Parathyroid adenoma (tissue), 2 donors: ENCODE measurements around the gene DAPK1.

Experiments
- H2AFZ ChIP-seq: fragments of 300-600 bp; sonication (generic); one replicate; pipeline ENCODE4 v1.7.0; 2017; ENCODE audit warnings: antibody characterized with exemption, mild to moderate bottlenecking
- H3K27ac ChIP-seq: fragments of 300-600 bp; sonication (generic); one replicate; pipeline ENCODE4 v1.7.0; 2017
- H3K27me3 ChIP-seq: fragments of 300-600 bp; sonication (generic); one replicate; pipeline ENCODE4 v1.7.0; 2017; ENCODE audit warnings: low read length; ENCODE audit not compliant: control insufficient read depth, insufficient read depth
- H3K36me3 ChIP-seq: fragments of 300-600 bp; sonication (generic); one replicate; pipeline ENCODE4 v1.7.0; 2017; ENCODE audit warnings: low read length; ENCODE audit not compliant: control insufficient read depth, insufficient read depth
- H3K4me1 ChIP-seq: fragments of 300-600 bp; sonication (generic); one replicate; pipeline ENCODE4 v1.7.0; 2017; ENCODE audit warnings: control low read depth
- H3K4me2 ChIP-seq: fragments of 300-600 bp; sonication (generic); one replicate; pipeline ENCODE4 v1.7.0; 2017; ENCODE audit warnings: low read length
- H3K4me3 ChIP-seq: fragments of 300-600 bp; sonication (generic); one replicate; pipeline ENCODE4 v1.7.0; 2017; ENCODE audit warnings: low read depth, low read length
- H3K79me2 ChIP-seq: fragments of 300-600 bp; sonication (generic); one replicate; pipeline ENCODE4 v1.7.0; 2017; ENCODE audit warnings: control low read depth
- H3K9ac ChIP-seq: fragments of 300-600 bp; sonication (generic); one replicate; pipeline ENCODE4 v1.7.0; 2017; ENCODE audit warnings: mild to moderate bottlenecking
- H3K9me3 ChIP-seq: fragments of 300-600 bp; sonication (generic); one replicate; pipeline ENCODE4 v1.7.0; 2017; ENCODE audit warnings: low read length; ENCODE audit not compliant: control insufficient read depth
- TF ChIP-seq, protein P1 (sequence below): fragments of 300-600 bp; sonication (generic); IDR thresholded peaks from one replicate; pipeline ENCODE4 v1.7.0; 2017; ENCODE audit warnings: antibody characterized with exemption, mild to moderate bottlenecking
- donor health status: primary hyperparathyroidism.

Gene DAPK1

DNA sequence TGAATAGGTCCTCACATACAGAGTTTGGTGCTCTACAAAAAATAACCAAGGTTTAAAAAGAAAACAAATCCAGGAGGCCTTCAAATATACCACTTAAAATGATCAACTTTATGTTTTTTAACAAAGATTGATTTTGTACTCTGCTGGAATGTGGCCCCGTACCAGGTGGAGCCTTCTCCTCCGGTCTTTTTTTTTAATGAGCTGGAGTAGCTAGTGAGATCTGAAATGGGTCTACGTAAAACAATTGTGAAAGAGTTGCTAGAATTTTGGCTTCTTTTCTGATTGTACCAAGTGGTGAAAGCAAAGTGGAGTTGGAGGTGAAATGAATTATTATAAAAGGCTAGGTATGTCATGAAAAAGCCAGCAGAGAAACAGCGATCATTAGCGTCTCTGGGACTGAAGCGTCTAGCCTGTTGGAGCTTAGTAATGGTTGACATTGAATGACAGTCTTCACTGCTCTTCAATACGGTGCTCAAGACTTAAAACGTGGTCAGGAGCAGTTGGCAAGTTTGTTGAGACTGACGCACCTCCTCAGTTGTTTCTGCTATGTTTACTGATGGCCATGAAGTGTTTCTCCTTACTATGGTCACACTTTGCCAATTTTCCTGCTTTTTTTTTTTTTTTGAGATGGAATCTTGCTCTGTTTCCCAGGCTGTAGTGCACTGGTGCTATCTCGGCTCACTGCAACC, 84.4 kb downstream of the DAPK1 start:
- Histone ChIP-seq H3K4me2 (no peak overlapping the region), H3K79me2 (no peaks in the 10 kb centered on the region), H3K4me1 (peaks cover 10% of the 10 kb centered on the region), H3K36me3 (no peaks in the 10 kb centered on the region), H3K9me3 (no peaks in the 10 kb centered on the region), H3K27ac (no peak overlapping the region), H3K4me3 (no peak overlapping the region), H3K9ac (no peak overlapping the region), H3K27me3 (no peaks in the 10 kb centered on the region), H2AFZ (no peak overlapping the region)
- TF ChIP-seq, protein P1, sequence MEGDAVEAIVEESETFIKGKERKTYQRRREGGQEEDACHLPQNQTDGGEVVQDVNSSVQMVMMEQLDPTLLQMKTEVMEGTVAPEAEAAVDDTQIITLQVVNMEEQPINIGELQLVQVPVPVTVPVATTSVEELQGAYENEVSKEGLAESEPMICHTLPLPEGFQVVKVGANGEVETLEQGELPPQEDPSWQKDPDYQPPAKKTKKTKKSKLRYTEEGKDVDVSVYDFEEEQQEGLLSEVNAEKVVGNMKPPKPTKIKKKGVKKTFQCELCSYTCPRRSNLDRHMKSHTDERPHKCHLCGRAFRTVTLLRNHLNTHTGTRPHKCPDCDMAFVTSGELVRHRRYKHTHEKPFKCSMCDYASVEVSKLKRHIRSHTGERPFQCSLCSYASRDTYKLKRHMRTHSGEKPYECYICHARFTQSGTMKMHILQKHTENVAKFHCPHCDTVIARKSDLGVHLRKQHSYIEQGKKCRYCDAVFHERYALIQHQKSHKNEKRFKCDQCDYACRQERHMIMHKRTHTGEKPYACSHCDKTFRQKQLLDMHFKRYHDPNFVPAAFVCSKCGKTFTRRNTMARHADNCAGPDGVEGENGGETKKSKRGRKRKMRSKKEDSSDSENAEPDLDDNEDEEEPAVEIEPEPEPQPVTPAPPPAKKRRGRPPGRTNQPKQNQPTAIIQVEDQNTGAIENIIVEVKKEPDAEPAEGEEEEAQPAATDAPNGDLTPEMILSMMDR = no peak

DNA sequence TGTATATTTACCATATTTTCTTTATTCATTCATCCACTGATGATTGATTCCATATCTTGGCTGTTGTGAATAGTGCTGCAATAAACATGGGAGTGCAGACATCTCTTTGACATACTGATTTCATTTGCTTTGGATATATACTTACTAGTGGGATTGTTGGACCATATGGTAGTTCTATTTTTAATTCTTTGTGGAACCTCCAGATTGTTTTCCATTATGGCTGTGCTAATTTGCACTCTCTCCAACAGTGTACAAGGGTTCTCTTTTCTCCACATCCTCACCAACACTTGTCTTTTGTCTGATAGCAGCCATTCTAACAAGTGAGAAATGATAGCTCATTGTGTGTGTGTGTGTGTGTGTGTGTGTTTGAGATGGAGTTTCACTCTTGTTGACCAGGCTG, 86.7 kb downstream of the DAPK1 start:
- TF ChIP-seq, protein P1 = no peak
- Histone ChIP-seq H3K79me2 (no peaks in the 10 kb centered on the region), H3K9ac (no peak overlapping the region), H3K4me3 (no peak overlapping the region), H3K27me3 (no peaks in the 10 kb centered on the region), H3K4me1 (peaks cover 8% of the 10 kb centered on the region), H2AFZ (no peak overlapping the region), H3K36me3 (no peaks in the 10 kb centered on the region), H3K4me2 (no peak overlapping the region), H3K27ac (no peak overlapping the region), H3K9me3 (no peaks in the 10 kb centered on the region)

DNA sequence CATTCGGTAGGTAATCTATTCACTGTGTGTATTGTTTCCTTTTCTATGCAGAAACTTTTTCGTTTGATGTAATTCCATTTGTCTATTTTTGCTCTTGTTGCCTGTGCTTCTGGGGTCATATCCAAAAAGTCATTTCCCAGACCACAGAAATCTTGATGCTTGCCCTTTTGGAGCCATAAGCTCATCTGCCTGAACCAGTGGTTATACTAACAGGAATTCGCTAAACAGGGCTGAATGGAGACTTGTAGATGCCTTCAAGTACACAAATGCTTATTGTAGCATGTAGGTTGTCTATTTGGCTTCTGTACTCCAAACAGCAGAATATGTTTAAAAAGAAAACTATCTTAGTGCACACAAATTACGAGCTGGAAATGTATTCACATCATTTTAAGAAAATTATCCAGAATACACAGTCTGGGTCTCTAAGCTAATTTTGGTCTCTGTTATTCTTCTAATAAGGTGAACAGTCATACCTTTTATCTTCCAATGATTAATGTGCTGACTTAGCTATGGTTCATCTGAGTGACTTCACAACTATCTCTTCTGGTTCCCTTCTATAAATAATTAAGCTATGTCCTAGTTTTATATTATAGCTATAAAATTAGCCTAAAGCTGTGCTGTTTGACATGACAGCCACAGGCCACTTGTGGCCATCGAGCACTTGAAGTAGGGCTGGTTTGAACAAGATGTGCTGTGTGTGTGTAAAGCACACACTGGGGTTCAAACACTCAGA, 87.6 kb downstream of the DAPK1 start:
- Histone ChIP-seq H3K4me3 (no peak overlapping the region), H3K79me2 (no peaks in the 10 kb centered on the region), H3K4me2 (no peak overlapping the region), H3K27ac (no peak overlapping the region), H3K9me3 (no peaks in the 10 kb centered on the region), H3K36me3 (no peaks in the 10 kb centered on the region), H3K27me3 (no peaks in the 10 kb centered on the region), H3K4me1 (peaks cover 8% of the 10 kb centered on the region), H2AFZ (no peak overlapping the region), H3K9ac (no peak overlapping the region)
- TF ChIP-seq, protein P1 = no peak

DNA sequence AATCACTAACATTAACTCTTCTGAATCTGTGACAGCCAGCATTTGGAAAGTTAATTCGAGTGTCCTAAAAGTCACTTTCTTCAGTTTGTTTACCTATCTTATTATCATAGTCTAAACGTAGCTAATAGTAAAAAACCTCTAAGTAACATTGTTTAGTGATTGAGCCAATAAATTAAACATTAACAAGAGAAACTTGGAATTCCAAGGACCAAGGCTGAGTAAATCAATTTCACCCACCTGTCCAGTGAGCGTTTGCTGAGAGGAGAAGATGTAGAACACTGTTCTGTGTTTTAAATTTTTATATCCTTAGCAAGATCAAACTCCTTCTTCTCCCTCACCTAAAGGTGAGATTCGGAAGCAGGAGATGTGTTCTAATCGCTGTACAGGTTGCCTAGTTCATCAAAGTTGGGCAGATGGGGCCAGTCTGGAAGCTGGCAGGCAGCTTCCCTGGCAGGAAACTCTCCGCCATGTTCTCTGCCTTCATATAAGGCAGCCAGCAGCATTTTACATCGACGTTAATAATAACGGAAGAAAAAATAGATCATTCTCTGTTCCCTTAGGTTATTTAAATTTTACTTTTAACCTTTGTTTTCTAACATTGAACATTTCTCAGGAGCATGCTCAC, 89.2 kb downstream of the DAPK1 start:
- no peak overlapping the region for H3K9ac ChIP-seq
- H3K27me3 ChIP-seq = no peaks in the 10 kb centered on the region
- H3K36me3 ChIP-seq = no peaks in the 10 kb centered on the region
- no peak overlapping the region for H3K4me2 ChIP-seq
- no peaks in the 10 kb centered on the region for H3K9me3 ChIP-seq
- TF ChIP-seq, protein P1 = no peak
- H2AFZ ChIP-seq = no peak overlapping the region
- H3K4me3 ChIP-seq = no peak overlapping the region
- H3K79me2 ChIP-seq = no peaks in the 10 kb centered on the region
- no peak overlapping the region for H3K27ac ChIP-seq
- peaks cover 2% of the 10 kb centered on the region for H3K4me1 ChIP-seq
